ENCODE data around the gene ZNF804A.

Gene ZNF804A

DNA sequence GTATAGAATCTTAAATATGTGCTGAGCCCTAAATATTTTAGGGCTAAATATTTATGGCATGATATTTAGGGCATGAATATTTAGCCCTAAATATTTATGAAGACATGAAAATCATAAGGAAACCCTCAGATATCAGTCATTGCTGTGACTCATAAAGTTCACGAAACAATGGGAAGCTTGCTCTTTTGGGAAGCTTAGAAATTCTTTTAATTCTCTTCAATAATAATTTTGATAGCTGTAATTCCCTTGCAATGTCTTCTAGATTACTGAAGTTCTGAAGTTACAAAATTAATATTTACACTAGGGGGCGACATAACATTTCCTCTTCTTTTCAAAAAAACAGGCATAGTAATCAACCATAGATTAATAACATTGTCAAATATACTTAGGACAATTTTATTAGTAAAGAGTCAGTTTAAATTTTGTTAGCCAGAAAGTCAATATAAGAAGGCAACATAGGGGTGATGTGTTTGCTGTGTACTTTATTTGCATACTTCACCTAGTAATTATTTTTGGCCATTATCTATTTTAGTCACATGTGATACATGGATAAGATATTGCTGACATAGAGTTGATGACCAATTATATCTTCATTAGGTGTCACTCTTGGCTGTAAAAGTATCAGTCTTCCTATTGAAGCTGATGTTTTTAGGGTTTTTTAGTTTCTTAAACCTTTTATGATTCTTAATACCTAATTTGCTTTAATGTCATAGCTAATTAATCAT lies 13.2 kb downstream of the ZNF804A start:
- no peak for DNase-seq

- no peak for DNase-seq
These were observed 22.0 kb downstream of the ZNF804A start for GRCh38 chr2:184620367-184620766.

- DNase-seq, result no peak
These were observed 26.0 kb downstream of the ZNF804A start for GRCh38 chr2:184624311-184624710.

GRCh38 chr2:184628051-184628450 lies 29.7 kb downstream of the ZNF804A start:
- DNase-seq, result no peak

GRCh38 chr2:184633726-184634125 lies 35.4 kb downstream of the ZNF804A start:
- no peak for DNase-seq

GRCh38 chr2:184637781-184638180 lies 39.5 kb downstream of the ZNF804A start:
- DNase-seq, result no peak

DNA sequence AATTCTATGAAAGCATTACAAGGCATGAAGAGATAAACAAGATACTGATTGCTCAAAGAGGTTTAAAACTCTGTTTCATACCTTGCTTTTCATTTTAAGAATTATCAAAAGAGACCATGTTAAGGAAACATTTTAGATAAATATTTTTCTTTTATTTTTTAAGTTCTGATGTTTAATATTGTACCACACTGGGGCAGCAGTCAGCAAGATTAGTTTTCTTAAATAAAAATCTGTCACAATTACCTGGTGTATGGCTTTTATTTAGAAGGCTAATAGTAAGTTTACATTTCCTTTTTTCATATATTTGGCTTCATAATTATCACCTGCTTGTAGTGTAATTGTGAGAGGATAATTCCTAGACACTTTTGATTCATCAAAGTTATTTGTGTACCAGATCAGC lies 46.4 kb downstream of the ZNF804A start:
- no peak for DNase-seq

DNA sequence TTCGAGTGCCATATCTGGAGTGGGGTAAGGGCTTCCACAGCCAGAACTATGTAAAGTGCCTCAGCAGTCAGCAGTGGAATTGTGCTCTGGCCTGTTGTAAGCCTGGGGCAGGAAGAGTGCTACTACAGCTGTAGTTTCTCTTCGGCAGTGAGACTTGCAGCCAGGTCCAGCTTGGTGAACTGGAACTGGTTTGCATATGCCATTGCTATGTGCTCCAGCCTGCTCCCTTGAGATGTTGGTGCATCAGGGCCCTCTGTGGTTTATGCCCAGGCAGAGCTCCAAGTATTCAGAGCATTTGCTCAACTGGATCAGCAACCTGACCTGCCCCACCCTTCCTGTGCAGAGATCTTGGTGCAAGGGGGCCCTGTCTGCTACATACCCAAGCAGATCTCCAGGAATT lies 47.8 kb downstream of the ZNF804A start:
- DNase-seq, result no peak

DNA sequence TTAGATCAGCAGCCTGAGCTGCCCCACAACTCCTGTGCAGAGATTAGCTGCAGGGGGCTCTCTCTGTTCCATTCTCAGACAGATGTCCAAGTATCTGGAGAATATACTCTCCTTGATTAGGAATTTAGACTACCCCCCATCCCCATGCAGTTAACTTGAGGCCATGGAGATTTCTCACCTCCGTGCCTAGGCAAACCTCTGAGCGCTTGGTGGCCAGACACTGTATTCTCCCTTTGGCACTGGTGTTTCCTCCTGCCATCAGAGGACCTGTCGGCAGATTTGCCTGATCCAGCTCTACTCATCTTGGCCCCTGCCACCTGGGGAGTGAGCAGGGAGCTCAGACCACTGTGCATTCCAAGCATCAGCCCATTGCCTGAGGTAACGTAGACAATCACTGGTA lies 48.3 kb downstream of the ZNF804A start:
- DNase-seq, result no peak

DNA sequence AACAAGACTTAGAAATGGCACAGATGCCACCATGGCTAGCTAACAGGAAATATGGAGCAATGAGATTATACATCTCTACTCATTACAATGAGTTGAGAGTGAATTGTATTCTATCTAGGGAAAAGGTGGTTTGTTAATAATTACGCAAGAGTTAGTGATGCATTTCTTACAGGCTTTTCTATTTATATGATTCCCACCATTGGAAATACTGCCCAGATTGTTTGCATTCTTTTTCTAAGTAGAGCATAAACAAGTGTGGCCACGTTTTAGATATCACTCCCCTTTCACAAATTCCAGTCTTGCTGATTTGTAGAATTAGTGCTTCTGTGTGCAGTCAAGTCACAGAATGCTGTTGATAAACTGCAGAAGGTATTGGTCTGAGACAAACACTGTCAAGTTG lies 56.6 kb downstream of the ZNF804A start:
- DNase-seq, result no peak

GRCh38 chr2:184677171-184677570 lies 78.8 kb downstream of the ZNF804A start:
- no peak for DNase-seq

DNA sequence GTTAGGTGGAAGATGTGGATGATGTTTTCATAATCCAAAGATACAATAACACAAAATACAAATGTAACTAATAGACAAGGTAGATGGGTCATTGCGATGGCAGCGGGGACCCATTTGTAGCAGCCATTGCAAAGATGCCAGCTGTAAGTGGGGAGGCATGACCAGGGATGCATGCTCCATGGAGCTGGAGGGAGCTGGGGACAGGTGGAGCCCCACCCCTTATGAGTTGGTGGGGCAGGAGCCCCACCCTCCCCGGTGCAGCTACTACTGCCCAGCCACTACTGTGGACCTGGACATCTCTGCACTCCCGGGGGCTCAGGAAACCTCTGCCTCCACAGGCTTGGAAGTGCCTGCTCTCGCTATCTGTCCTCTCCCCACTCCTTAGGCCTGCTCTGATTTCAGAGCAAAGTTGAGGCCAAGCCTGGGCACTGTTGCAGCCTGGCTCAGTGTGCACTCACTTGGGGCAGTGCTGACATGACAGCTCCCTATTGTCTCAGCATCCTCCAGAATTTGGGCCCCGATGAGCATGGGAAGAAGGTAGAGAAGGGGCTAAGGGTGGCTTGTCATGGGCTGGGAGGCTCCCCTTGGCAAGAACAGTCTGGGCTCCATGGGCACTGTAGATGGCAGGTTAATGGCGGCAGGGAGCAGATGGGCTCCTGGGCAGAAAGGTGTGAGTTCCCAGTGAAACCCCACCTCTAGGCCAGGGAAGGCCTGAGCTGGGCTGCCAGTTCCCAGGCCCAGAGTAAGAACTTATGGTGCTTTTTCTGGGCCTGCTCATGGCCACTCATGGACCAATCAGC lies 81.1 kb downstream of the ZNF804A start:
- no peak for DNase-seq

GRCh38 chr2:184680825-184681224 lies 82.5 kb downstream of the ZNF804A start:
- DNase-seq, result no peak

DNA sequence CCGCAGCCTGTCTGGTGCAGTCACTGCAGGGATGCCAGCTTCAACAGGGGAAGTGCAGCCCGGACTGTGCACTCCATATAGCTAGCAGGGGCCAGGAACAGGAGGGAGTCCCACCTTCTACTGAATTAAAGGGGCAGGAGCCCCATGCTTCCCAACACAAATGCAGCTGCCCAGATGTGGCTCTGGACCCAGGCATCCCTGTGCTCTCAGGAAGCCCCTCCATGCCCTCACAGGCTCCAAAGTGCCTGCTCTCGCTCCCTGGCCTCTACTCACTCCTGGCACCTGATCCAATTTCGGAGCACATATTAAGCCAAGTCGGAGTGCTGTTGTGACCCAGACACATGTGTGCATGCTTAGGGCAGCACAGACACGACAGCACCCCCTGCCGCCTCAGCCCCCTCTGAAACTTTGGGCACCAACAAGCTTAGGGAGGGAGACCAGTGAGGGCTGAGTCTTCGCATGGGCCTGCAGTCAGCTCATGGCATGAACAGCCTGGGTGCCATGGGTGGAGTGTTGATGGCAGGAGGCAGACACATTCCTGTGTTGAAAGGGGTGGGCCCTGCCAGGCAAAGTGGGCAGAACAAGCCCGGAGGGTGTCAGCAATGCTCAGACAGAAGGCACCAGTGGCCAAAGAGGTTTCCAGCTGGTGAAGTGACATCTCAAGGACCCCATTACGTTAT lies 83.5 kb downstream of the ZNF804A start:
- DNase-seq, result no peak

DNA sequence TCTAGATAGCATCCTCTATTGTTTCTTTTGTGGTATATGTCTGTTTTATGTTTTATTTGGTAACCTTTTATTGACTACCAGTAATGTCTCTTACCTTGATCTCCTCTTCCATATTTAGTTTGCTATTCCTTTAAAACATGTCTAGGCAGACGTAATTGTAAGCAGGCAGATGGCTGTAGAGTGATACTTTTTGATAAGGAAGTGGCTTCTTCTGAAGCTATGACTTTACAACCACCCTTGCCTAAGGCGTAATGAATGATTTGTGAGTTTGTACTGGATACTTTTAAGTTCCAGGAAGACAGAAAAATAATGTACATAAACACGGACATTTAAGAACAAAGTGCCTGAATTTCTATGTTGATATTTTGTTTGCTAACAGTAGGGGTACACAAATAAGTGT lies 85.6 kb downstream of the ZNF804A start:
- no peak for DNase-seq

- no peak for DNase-seq
These were observed 87.9 kb downstream of the ZNF804A start for GRCh38 chr2:184685999-184686841.

GRCh38 chr2:184689638-184690037 lies 91.3 kb downstream of the ZNF804A start:
- DNase-seq, result no peak

GRCh38 chr2:184692141-184692734 lies 93.9 kb downstream of the ZNF804A start:
- peak; percentile 47 for DNase-seq

DNA sequence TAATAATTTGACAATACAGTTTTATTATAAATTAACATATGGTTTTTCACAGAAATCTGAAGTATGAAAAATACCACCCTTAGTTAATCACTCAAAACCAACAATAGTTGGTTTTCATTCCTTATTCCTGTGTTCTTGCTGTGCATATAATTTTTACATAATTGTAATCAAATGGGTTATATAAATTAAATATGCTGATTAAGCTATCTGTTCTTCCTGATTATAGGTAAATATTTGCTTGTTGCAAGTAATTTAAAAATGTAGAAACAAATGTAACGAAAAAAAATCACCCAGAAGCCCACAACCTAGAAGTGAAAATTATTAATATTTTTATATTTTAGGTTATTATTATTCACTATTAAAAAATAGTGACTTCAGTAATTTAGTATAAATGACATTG lies 98.3 kb downstream of the ZNF804A start:
- DNase-seq, result no peak

DNA sequence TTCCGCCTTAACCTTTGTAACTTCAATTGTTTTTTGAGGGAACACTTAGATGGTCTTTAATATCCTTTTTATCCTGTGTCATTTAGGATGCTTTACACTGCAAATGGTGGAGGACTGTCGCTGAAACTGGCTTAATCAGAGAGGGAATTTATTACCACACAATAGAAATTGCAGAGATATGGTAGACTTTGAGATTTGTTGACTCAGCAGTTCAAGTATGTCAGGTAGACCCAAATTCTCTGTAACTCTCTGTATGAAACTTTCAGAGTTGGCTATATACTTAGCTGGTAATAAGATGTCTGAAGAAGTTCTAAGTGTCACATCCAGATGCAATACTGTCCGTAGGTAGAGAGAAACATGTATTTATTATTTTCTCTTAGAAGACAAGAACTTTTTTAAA lies 100.1 kb downstream of the ZNF804A start:
- no peak for DNase-seq

DNA sequence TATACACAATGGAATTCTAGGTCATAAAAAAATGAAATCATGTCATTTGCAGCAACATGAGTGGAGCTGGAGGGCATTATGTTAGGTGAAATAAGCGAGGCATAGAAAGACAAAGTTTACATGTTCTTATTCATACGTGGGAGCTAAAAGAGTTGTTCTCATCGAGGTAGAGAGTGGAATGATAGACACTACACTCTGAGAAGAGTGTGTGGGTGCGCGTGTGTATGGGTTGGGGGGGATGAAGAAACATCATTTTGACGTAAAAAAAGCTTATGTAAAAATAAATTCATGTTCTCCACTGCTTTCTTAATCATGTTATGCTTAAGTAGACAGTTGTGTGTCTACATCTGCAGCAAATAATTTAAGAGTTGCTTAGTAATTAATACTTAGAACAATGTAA lies 123.6 kb downstream of the ZNF804A start:
- DNase-seq, result no peak

- no peak for DNase-seq
These were observed 129.5 kb downstream of the ZNF804A start for GRCh38 chr2:184727813-184728212.

DNA sequence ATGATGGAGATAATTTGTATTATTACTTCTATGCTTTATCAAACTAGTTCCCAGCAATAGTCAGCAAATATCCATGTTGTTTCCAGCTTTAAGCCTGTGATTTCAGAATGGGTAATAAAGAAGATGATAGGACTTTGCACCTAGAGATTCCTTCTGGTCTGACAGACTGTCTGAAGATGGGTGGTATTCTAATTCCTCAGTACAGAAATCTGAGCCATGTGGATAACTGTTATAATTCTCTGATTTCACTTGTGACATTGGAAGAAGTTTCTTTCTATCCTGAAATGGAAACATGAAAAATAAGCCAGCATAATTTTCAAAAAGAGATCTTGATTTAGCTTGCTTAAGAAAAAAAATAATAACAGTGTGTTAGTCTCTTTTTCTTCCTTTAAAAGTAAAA lies 130.1 kb downstream of the ZNF804A start:
- DNase-seq, result no peak

Measured in NCI-H1436 treated with DMSO at 0.1 percent for 48 hours (cell line).